Ascending aorta (tissue), 2 donors: ENCODE measurements around the gene LRRC8C. TPM values are rescaled to one million over a fixed set of nuclear protein-coding genes. Genes with fewer than 3 reads are reported as not detected.

Source experiments
- DNase-seq, 2 donors: peaks; one replicate each; pipeline ENCODE4 v3.0.0-alpha.2; 2019; ENCODE audit warnings: low spot score in 2 of 2
- H3K27ac ChIP-seq, 2 donors: fragments of 200-600 bp; sonication (generic); one replicate each; pipeline ENCODE4 v1.5.1; 2016 to 2017; ENCODE audit warnings: mild to moderate bottlenecking in 1 of 2
- H3K27me3 ChIP-seq: fragments of 200-600 bp; sonication (generic); one replicate; pipeline ENCODE4 v1.5.1; 2017
- H3K36me3 ChIP-seq, 2 donors: fragments of 200-600 bp; sonication (generic); one replicate each; pipeline ENCODE4 v1.5.1; 2016
- H3K4me1 ChIP-seq, 2 donors: fragments of 200-600 bp; sonication (generic); one replicate each; pipeline ENCODE4 v1.5.1; 2016 to 2017; ENCODE audit warnings: mild to moderate bottlenecking in 1 of 2
- H3K4me3 ChIP-seq, 2 donors: fragments of 200-600 bp; sonication (generic); one replicate each; pipeline ENCODE4 v1.5.1; 2016 to 2017; ENCODE audit warnings: mild to moderate bottlenecking in 1 of 2
- H3K9me3 ChIP-seq, 2 donors: fragments of 200-600 bp; sonication (generic); one replicate each; pipeline ENCODE4 v1.5.1; 2016
- CTCF ChIP-seq, 3 experiments: fragments of 200-600 bp in 2 of 3; fragments of 450-650 bp in 1 of 3; sonication (generic) in 2 of 3; IDR thresholded peaks; one replicate each; pipeline ENCODE4 v1.5.1; 2016 to 2019; ENCODE audit warnings: antibody characterized with exemption in 3 of 3, mild to moderate bottlenecking in 1 of 3, moderate library complexity in 1 of 3
- intact Hi-C: fragments of 100-400 bp; cut with DNase I; formaldehyde crosslinking; loops from one replicate; pipeline ENCODE4 v1.15.1; 2023
- total RNA-seq: library from RNA; depleted of rRNA; stranded (reverse); fragments of >200 nt; gene quantifications from one replicate; pipeline ENCODE4 v1.1.0, GENCODE V29; 2016

The LRRC8C gene
- total RNA-seq, 1 donor from 2014 or later = 7.5 TPM

- intact Hi-C loops = no loop called here
- no peaks in the 10 kb centered on the region for H3K27me3 ChIP-seq
- no peak for TF ChIP-seq CTCF (IDR thresholded peaks at IDR 0.05)
- H3K27ac ChIP-seq = no peak overlapping the region
- no peak overlapping the region for H3K4me3 ChIP-seq
- no peaks in the 10 kb centered on the region for H3K9me3 ChIP-seq
- no peak for DNase-seq
- H3K4me1 ChIP-seq = peaks cover 0 to 9% of the 10 kb centered on the region in 2 donors
- H3K36me3 ChIP-seq = no peaks in the 10 kb centered on the region
These were observed 62.9 kb downstream of the LRRC8C start for GRCh38 chr1:89695847-89696246.

- intact Hi-C loops = no loop called here
These were observed 64.5 kb downstream of the LRRC8C start for GRCh38 chr1:89697383-89697782.

GRCh38 chr1:89698020-89698560, 65.2 kb downstream of the LRRC8C start:
- intact Hi-C loops = no loop called here
- Histone ChIP-seq H3K4me3 (no peak overlapping the region), H3K4me1 (peaks cover 0 to 9% of the 10 kb centered on the region in 2 donors), H3K27ac (no peak overlapping the region), H3K36me3 (no peaks in the 10 kb centered on the region), H3K27me3 (no peaks in the 10 kb centered on the region), H3K9me3 (no peaks in the 10 kb centered on the region)
- no peak for DNase-seq
- TF ChIP-seq CTCF (IDR thresholded peaks at IDR 0.05) = no peak

More at GRCh38 chr1:89697383-89697782, 64.5 kb downstream of the LRRC8C start:
- H3K9me3 ChIP-seq = no peaks in the 10 kb centered on the region
- no peak for TF ChIP-seq CTCF (IDR thresholded peaks at IDR 0.05)
- peaks cover 0 to 9% of the 10 kb centered on the region in 2 donors for H3K4me1 ChIP-seq
- no peaks in the 10 kb centered on the region for H3K27me3 ChIP-seq
- no peak for DNase-seq
- H3K4me3 ChIP-seq = no peak overlapping the region
- no peak overlapping the region for H3K27ac ChIP-seq
- no peaks in the 10 kb centered on the region for H3K36me3 ChIP-seq

- no peaks in the 10 kb centered on the region for H3K9me3 ChIP-seq
- H3K36me3 ChIP-seq = no peaks in the 10 kb centered on the region
- no peak for TF ChIP-seq CTCF (IDR thresholded peaks at IDR 0.05)
- no peak overlapping the region for H3K27ac ChIP-seq
- H3K4me3 ChIP-seq = no peak overlapping the region
- no peaks in the 10 kb centered on the region for H3K27me3 ChIP-seq
- intact Hi-C loops = no loop called here
- peaks cover 0 to 9% of the 10 kb centered on the region in 2 donors for H3K4me1 ChIP-seq
- DNase-seq = no peak
These were observed 65.7 kb downstream of the LRRC8C start for GRCh38 chr1:89698624-89699023.

- H3K36me3 ChIP-seq = no peaks in the 10 kb centered on the region
- no peak for TF ChIP-seq CTCF (IDR thresholded peaks at IDR 0.05)
- no peak overlapping the region for H3K27ac ChIP-seq
- intact Hi-C loops = no loop called here
- peaks cover 0 to 9% of the 10 kb centered on the region in 2 donors for H3K4me1 ChIP-seq
- no peak overlapping the region for H3K4me3 ChIP-seq
- H3K9me3 ChIP-seq = no peaks in the 10 kb centered on the region
- H3K27me3 ChIP-seq = no peaks in the 10 kb centered on the region
- no peak for DNase-seq
These were observed 66.6 kb downstream of the LRRC8C start for GRCh38 chr1:89699451-89699986.
